NCI-H226 (cell line): ENCODE measurements around the gene PGA3.

Source experiments
- DNase-seq: peaks from one replicate; pipeline ENCODE4 v3.0.0-alpha.2; 2015

PGA3 gene

DNA sequence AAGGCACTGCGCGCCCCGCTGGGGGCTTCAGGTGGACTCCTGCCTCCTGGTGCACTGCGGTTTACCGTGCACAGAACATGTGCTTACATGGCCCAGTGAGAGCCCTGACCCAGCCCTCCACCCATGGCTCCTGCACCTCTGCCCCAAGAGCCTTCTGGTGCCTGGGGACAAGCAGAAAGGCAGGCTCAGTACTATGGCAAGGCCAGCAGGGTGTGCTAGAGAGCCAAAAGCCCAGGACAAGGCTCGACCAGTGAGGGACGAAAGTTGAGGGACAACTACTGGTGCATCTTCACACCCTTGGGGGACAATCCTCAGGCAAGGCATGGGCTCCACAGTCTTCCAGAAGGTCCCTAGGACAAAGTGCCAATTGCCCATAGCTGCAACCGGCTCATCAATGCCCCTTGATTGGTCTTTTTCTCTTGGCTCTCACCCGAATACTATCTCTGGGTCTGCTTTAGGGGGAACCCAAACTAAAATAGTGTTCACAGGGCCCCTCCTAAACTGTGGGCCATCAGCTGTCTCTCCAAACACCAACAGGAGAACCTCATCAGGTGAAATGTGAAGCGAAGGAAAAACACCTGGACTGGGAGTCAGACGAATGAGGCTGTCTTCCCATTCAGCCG lies 51.2 kb downstream of the PGA3 start:
- peak; percentile 23 for DNase-seq

DNA sequence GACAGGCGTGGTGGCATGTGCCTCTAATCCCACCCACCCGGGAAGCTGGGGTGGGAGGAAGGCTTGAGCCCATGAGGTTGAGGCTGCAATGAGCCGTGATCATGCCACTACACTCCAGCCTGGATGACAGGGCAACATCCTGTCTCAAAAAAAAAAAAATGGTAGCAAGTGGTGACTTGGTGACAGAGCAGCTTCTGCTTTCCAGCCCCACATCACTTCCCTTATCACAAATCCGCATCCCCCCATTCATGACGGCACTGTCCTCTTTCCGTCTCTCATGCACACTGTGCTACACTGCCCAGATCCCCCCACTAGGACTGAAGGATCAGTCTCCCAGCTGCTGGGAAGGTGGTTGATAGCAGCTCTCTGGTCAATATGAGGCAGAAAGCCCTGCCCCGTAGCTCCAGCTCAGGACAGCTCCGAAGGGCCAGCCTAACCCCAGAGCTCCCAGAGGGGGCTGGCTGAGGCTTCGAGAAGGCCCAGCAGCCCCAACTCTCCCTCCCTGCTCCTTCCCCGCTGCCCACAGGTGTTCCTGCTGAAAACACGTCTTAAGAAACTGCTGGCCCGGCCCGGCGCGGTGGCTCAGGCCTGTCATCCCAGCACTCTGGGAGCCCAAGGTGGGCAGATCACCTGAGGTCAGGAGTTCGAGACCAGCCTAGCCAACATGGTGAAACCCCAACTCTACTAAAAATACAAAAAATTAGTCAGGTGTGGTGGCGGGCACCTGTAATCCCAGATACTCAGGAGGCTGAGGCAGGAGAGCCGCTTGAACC lies 53.6 kb downstream of the PGA3 start:
- DNase-seq: no peak

DNA sequence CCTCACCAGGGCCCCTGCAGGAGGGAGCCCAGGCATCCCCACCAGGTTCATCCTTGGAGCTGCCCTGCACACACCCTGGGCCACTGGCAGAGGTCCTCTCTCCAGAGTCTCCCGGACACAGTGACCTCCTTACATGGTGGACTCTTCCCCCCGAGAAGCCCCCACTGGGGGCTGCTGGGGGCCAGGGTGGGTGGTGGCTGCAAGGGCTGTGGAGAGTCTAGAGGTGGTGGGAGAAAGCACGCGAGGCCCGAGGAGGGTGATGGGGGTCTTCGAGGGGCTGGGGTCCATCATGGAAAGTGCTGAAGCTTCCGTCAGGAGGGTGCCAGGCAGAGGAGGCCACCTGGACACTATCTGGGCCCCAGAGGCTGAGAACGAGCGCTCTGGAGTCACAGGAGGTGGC lies 55.2 kb downstream of the PGA3 start:
- DNase-seq: no peak

DNA sequence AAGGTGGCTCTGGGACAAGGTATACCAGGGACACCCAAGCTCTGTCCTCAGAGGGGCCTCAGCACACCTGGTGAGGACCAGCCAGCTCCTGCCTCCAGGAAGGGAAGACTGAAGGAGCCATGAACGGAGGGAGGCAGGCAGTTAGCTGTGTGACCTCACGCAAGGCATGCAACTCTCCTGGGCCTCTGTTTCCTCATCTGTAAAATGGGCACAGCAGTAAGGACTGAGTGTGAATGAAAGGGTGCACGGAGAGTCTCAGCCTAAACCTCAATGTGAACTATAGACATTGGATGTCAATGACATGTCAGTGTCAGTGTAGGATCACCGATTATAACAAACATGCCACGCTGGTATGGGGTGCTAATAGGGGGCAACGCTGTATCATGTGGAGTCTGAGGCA lies 56.0 kb downstream of the PGA3 start:
- no peak for DNase-seq
